ENCODE measurements around the gene MAP3K14.
A peak's percentile ranks its signal among the peaks of the same experiment; 100 is the strongest.

MAP3K14 gene

GRCh38 chr17:45338023-45338781 lies 21.4 kb upstream of the MAP3K14 start:
- no peak for DNase-seq

GRCh38 chr17:45336390-45337182 lies 19.8 kb upstream of the MAP3K14 start:
- DNase-seq, result no peak

- DNase-seq, result no peak
Measured at GRCh38 chr17:45335721-45336120, 18.9 kb upstream of the MAP3K14 start.

- DNase-seq, result no peak
Measured at GRCh38 chr17:45334701-45335677, 18.2 kb upstream of the MAP3K14 start.

- DNase-seq, result no peak
Measured at GRCh38 chr17:45334231-45334630, 17.4 kb upstream of the MAP3K14 start.

GRCh38 chr17:45333702-45334092 lies 16.9 kb upstream of the MAP3K14 start:
- DNase-seq, result no peak

- DNase-seq, result no peak
Measured at GRCh38 chr17:45332989-45333701, 16.3 kb upstream of the MAP3K14 start.

GRCh38 chr17:45332505-45332904 lies 15.7 kb upstream of the MAP3K14 start:
- no peak for DNase-seq

- DNase-seq, result no peak
Measured at GRCh38 chr17:45326626-45327025, 9.8 kb upstream of the MAP3K14 start.

GRCh38 chr17:45325810-45326209 lies 9.0 kb upstream of the MAP3K14 start:
- no peak for DNase-seq

GRCh38 chr17:45324336-45324735 lies 7.5 kb upstream of the MAP3K14 start:
- no peak for DNase-seq

GRCh38 chr17:45322168-45322567 lies 5.3 kb upstream of the MAP3K14 start:
- no peak for DNase-seq

GRCh38 chr17:45320931-45321461 lies 4.2 kb upstream of the MAP3K14 start:
- DNase-seq, result no peak

GRCh38 chr17:45320349-45320930 lies 3.6 kb upstream of the MAP3K14 start:
- DNase-seq, result no peak

- no peak for DNase-seq
Measured at GRCh38 chr17:45319239-45319703, 2.5 kb upstream of the MAP3K14 start.

GRCh38 chr17:45318561-45319230 lies 1.9 kb upstream of the MAP3K14 start:
- DNase-seq, result no peak

GRCh38 chr17:45317111-45317928 lies 500 bp upstream of the MAP3K14 start:
- DNase-seq, result peak; percentile 99

- DNase-seq, result no peak
Measured at GRCh38 chr17:45315648-45316433, 979 bp downstream of the MAP3K14 start.
